NCI-H1092 (cell line): ENCODE data around the gene P2RX4.
"Not testable (repeated sequence)": the region's sequence is repeated elsewhere in the genome, so short reads cannot be mapped to it uniquely, and the experiment has no call there.

ENCODE experiments used
- DNase-seq: peaks from one replicate; lab custom pipeline; 2025; lab: John Stamatoyannopoulos, UW

Gene P2RX4

GRCh38 chr12:121245951-121246350, 36.0 kb downstream of the P2RX4 start:
- DNase-seq: no peak

- no peak for DNase-seq
These were observed 37.1 kb downstream of the P2RX4 start for GRCh38 chr12:121246893-121247557.

GRCh38 chr12:121248622-121249021, 38.7 kb downstream of the P2RX4 start:
- DNase-seq: no peak

- no peak for DNase-seq
These were observed 40.4 kb downstream of the P2RX4 start for GRCh38 chr12:121250359-121250758.

GRCh38 chr12:121251838-121252237, 41.9 kb downstream of the P2RX4 start:
- DNase-seq: no peak

GRCh38 chr12:121252712-121253345, 42.9 kb downstream of the P2RX4 start:
- no peak for DNase-seq

- DNase-seq: no peak
These were observed 43.9 kb downstream of the P2RX4 start for GRCh38 chr12:121253638-121254335.

GRCh38 chr12:121255433-121255832, 45.5 kb downstream of the P2RX4 start:
- DNase-seq: no peak

GRCh38 chr12:121257704-121258449, 47.9 kb downstream of the P2RX4 start:
- not testable (repeated sequence) for DNase-seq

GRCh38 chr12:121259074-121259473, 49.1 kb downstream of the P2RX4 start:
- DNase-seq: no peak

GRCh38 chr12:121260091-121260490, 50.2 kb downstream of the P2RX4 start:
- no peak for DNase-seq

GRCh38 chr12:121261398-121261797, 51.5 kb downstream of the P2RX4 start:
- DNase-seq: no peak

GRCh38 chr12:121263206-121263935, 53.4 kb downstream of the P2RX4 start:
- no peak for DNase-seq

GRCh38 chr12:121264135-121264534, 54.2 kb downstream of the P2RX4 start:
- no peak for DNase-seq

- no peak for DNase-seq
These were observed 55.1 kb downstream of the P2RX4 start for GRCh38 chr12:121264951-121265515.

- no peak for DNase-seq
These were observed 57.9 kb downstream of the P2RX4 start for GRCh38 chr12:121267822-121268221.

- DNase-seq: no peak
These were observed 63.5 kb downstream of the P2RX4 start for GRCh38 chr12:121273364-121273896.

- DNase-seq: no peak
These were observed 64.3 kb downstream of the P2RX4 start for GRCh38 chr12:121274036-121274763.

GRCh38 chr12:121277374-121277759, 67.4 kb downstream of the P2RX4 start:
- no peak for DNase-seq
